DMS153 (cell line): ENCODE data around the gene MYBPH.

Experiments used
- DNase-seq: peaks from one replicate; lab custom pipeline; 2025; lab: John Stamatoyannopoulos, UW

Gene MYBPH

GRCh38 chr1:203166192-203166940, 9.3 kb downstream of the MYBPH start:
- DNase-seq = no peak

GRCh38 chr1:203165800-203166161, 9.8 kb downstream of the MYBPH start:
- no peak for DNase-seq

- no peak for DNase-seq
These were observed 10.4 kb downstream of the MYBPH start for GRCh38 chr1:203165101-203165799.

GRCh38 chr1:203163891-203164635, 11.6 kb downstream of the MYBPH start:
- DNase-seq = no peak

- DNase-seq = no peak
These were observed 13.2 kb downstream of the MYBPH start for GRCh38 chr1:203162403-203162802.

- no peak for DNase-seq
These were observed 13.9 kb downstream of the MYBPH start for GRCh38 chr1:203161703-203162102.

- no peak for DNase-seq
These were observed 14.5 kb downstream of the MYBPH start for GRCh38 chr1:203161175-203161574.

GRCh38 chr1:203159844-203160243, 15.8 kb downstream of the MYBPH start:
- no peak for DNase-seq

DNA sequence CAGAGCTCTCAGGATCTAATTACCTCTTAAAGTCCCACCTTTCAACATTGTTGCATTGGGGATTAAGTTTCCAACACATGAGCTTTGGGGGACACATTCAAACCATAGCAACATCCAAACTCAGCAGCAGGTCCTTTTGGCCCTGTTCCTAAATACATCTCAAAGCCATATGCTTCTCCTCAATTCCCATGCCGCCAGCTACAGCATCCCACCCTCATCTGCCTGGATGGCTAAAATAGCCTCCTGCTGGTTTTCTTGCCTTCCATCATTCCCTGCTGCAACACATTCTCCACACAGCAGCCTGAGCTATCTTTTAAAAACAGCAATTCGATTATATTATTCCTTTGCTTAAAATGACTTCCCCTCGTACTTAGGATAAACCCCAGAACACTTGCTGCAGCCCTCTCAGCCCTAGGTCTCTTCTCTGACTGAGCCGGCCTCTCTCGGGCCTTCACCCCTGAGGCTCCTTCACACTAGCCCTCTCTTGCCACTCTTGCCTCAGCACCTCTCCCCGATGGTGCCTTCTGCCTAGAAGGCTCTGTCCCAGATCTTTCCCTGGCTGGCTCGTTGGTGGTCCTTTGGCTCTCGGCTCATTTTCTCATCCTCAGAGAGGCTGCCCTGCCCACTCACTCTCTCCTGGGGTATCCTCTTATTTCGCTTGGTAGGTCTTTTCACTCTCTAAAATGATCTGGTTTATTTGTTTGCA, 16.5 kb downstream of the MYBPH start:
- no peak for DNase-seq

DNA sequence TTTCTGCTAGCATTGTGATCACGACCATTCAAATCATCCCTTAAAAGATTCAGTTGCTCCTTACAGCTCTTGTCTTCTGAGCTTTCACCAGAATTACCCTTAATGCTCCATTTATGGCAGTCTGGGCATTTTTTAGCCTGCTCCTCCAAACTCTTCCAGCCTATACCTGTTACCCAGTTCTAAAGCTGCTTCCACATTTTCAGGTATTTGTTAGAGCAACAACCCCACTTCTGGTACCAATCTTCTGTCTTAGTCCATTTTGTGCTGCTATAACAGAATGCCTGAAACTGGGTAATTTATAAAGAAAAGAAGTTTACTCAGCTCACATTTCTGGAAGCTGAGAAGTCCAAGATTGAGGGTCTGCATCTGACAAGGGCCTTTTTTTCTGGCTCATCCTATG, 17.2 kb downstream of the MYBPH start:
- DNase-seq = no peak

- no peak for DNase-seq
These were observed 19.3 kb downstream of the MYBPH start for GRCh38 chr1:203156280-203156679.

- DNase-seq = no peak
These were observed 21.4 kb downstream of the MYBPH start for GRCh38 chr1:203153989-203154821.

DNA sequence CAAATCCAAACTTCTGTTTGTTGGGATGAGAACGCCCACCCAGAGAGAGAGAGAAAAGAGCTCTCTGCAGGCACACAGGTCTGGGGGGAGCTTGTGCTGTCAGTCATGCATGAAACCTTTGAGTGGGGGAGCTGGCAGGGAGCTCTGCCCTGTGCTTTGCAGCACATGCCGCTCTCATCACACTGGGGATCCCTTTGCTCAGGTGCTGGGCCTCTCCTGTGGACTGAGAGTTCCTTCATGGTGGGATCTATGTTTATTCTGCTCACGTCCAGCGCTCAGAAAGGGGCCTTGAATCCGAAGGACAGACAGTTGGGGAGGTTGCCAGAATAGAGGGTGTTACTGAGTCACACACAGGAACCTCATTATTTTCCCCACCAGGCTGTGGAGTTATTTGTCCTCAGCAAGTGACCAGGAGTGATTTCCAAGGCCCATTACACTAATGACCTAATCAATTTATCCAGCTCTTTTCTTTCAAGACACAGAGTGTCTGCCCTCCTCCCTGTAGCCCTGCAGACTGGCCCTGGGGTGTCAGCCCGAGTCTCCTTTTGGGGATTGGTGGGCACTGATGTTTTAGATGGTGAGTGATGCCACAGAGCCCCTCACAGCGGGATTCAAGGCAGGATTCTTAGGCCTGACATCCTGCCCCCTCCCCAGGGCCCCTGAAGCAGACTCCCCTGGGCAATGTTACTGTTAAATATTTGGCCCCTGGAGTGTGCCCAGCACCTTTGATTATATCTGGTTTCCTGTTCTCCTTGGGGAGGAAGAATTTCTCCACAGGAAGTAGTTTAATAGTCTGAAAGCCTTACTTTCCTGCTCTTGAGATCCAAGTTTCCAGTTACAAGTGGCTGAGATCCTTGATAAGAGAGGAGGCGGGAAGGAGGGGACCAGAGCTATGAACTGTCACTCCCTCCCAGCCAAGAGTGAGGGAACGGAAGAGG, 22.3 kb downstream of the MYBPH start:
- DNase-seq = no peak

- peak; percentile 29 for DNase-seq
These were observed 23.2 kb downstream of the MYBPH start for GRCh38 chr1:203152158-203153034.

- DNase-seq = no peak
These were observed 24.1 kb downstream of the MYBPH start for GRCh38 chr1:203151362-203152157.

DNA sequence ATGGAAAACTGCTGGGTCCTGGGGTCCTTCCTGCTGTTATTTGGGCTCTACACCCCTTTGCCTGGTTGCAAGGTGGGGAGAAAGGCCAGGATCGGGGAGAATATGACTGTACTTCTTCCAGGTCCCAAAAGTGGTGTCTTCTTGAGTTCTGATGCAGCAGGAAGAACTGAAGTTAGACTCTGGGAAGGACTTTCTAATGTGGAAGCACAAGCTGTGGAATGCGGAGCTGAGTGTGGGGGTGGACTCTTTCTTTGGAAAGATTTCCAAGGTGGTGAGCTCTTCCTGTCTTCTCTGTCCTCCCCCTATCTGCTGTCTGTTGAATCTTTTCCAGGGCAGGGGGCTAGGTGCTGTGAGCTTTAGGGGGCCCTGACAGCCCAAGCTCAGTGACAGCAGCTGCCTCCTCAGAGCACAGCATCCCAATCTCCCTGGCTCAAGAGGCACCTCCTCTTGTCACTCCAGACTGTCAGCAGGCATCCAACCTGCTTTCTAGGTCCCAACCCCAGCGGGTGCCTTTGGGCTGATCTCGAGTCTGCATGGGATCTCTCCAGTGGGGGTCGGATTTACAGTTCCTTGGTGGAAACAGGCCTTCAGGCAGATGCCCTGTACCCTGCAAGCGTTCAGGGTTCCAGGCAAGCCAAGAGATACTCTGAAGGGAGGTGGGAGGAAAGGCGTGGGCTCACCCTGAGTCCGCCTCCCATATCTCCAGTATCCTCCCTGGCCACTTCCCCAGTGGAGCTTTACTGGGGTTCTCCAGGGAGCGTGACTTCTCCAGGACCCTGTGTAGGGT, 24.9 kb downstream of the MYBPH start:
- DNase-seq = no peak

GRCh38 chr1:203149188-203149840, 26.3 kb downstream of the MYBPH start:
- DNase-seq = no peak
